GOT3 (cell line): Measurements from ENCODE around the gene RPS27L.
"Not testable (repeated sequence)": the region's sequence is repeated elsewhere in the genome, so short reads cannot be mapped to it uniquely, and the experiment has no call there.

ENCODE experiments used
- DNase-seq: peaks from one replicate; lab custom pipeline; 2025; ENCODE audit warnings: mixed read lengths; lab: John Stamatoyannopoulos, UW

Gene RPS27L

GRCh38 chr15:63098901-63099300, 58.4 kb downstream of the RPS27L start:
- DNase-seq: not testable (repeated sequence)
